ENCODE results near the gene RNF227.
"Not testable (repeated sequence)": the region's sequence is repeated elsewhere in the genome, so short reads cannot be mapped to it uniquely, and the experiment has no call there.

DNA sequence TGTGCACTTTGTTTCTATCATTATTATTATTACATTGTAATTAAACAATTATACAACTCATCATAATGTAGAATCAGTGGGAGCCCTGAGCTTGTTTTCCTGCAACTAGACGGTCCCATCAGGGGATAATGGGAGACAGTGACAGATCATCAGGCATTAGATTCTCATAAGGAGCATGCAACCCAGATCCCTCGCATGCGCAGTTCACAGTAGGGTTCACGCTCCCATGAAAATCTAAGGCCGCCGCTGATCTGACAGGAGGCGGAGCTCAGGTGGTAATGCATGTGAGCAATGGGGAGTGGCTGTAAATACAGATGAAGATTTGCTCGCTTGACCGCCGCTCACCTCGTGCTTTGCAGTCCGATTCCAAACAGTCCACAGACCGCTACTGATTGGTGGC, 37.2 kb upstream of the RNF227 start:
- TF ChIP-seq, protein P1, sequence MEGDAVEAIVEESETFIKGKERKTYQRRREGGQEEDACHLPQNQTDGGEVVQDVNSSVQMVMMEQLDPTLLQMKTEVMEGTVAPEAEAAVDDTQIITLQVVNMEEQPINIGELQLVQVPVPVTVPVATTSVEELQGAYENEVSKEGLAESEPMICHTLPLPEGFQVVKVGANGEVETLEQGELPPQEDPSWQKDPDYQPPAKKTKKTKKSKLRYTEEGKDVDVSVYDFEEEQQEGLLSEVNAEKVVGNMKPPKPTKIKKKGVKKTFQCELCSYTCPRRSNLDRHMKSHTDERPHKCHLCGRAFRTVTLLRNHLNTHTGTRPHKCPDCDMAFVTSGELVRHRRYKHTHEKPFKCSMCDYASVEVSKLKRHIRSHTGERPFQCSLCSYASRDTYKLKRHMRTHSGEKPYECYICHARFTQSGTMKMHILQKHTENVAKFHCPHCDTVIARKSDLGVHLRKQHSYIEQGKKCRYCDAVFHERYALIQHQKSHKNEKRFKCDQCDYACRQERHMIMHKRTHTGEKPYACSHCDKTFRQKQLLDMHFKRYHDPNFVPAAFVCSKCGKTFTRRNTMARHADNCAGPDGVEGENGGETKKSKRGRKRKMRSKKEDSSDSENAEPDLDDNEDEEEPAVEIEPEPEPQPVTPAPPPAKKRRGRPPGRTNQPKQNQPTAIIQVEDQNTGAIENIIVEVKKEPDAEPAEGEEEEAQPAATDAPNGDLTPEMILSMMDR (IDR thresholded peaks at IDR 0.05), result not testable (repeated sequence)
- TF ChIP-seq POLR2A (IDR thresholded peaks at IDR 0.05), result not testable (repeated sequence)

Data from uterus (tissue), 2 donors.